ENCODE results near the gene DPP4. TPM values are rescaled to one million over a fixed set of nuclear protein-coding genes. Genes with fewer than 3 reads are reported as not detected.
"Not testable (repeated sequence)": the region's sequence is repeated elsewhere in the genome, so short reads cannot be mapped to it uniquely, and the experiment has no call there.

Gene DPP4
- total RNA-seq, 1 experiment from 2014 or later: 0.53 TPM

DNA sequence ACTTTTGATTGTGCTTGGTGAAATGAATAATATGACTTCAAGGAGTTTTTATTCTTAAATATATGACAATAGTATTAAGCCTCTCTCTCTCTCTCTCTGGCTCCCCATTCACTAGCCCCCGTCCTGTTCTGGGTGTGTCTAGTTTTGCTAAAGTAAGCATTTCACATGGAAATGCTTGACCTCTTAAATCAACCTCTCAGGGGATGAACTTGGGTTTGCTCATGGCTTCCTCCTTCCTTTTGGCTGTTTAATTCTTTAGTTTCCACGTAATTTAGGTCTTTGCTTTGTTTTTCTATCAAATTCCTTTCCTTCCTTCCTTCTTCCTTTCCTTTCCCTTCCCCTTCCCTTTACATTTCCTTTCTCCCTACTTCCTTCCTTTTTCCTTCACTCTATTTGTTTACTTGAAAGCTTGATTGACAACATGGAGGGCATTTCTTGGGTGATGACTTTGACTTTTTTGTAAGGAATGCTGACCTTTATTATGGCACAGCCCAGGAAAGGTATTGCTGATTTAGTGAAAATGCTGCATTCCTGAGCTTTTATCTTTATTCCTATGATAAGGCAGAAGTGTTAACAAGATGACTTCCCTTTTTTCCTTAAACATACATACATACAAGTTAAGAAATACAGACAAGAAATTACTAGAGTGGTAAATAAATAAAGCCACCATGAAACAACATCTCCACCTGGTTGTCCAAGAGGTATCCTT is 3.6 kb downstream of the DPP4 start:
- Histone ChIP-seq H3K36me3 (no peaks in the 10 kb centered on the region), H3K27me3 (no peaks in the 10 kb centered on the region; the same call in 1 of the 2 replicates), H3K4me3 (no peak overlapping the region), H3K9me3 (no peaks in the 10 kb centered on the region)
- no peak for DNase-seq

DNA sequence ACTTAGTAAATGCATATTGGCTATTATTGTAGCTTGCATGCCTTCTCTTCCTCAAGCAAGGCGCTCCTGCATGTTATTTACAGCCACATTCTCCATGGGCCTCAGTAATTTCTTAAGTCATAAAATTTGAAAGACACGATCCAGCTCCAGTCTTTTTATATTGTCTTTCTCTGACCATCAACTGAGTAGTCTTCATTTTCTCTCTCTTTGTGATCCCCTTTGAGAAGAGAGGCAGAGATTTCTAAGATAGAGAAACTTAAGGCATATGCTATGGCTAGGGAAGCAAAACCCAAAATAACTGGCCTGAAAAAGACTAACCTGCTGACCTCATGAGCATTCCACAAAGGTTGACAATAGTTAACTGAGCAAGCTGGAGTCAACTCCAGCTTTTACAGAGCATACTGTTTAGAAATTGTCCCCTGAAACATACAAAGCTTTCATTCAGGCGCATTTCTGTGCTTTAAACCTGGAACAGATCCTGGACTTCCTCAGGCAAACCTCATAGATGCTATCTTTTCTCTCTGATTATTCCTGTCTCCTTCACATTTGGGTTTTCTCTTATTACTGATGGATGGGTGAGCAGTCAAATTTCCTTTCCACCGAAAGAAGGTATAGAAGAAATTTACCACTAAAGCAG is 4.6 kb downstream of the DPP4 start:
- DNase-seq: no peak
- H3K9me3 ChIP-seq: no peaks in the 10 kb centered on the region
- H3K27me3 ChIP-seq: no peaks in the 10 kb centered on the region; the same call in 1 of the 2 replicates
- H3K36me3 ChIP-seq: no peaks in the 10 kb centered on the region
- H3K4me3 ChIP-seq: no peak overlapping the region

DNA sequence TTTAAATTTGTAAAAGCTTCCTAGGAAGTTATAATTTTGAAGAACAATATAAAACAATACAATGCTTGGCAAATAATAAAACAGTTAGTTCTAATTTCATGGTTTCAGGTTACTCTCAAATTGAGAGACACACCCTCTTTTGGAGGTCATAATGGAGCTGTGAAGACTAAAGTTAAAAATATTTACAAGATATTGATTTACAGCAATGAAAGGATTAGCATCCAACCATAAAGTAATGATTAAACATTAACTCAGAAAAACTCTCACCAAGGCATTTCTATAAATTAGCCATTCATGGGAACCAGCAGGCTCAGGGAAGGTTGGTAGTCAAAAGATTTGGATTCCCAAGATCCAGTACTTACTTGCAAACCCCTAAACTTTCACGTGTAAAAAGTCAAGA is 6.4 kb downstream of the DPP4 start:
- DNase-seq: no peak
- H3K4me3 ChIP-seq: no peak overlapping the region
- no peaks in the 10 kb centered on the region; the same call in 1 of the 2 replicates for H3K27me3 ChIP-seq
- no peaks in the 10 kb centered on the region for H3K36me3 ChIP-seq
- no peaks in the 10 kb centered on the region for H3K9me3 ChIP-seq

DNA sequence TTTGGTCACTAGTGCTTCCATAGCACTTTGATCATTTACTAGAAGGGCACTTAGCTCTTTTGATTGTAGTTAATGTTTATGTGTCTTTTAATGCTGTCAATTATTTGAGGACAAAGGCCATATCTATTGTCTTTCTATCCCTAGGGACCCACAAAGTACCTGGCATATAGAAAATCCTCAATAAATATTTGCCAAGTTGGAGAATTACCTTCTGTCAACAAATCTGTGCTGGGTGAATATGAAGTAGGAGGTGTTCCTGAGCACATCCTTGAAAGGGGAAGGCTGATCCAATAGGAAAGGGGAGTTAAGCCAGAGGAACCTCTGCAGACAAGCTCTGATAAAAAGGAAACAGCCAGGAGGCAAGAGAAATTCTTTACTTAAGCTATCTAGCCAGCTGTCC is 8.2 kb downstream of the DPP4 start:
- no peaks in the 10 kb centered on the region for H3K9me3 ChIP-seq
- no peak overlapping the region for H3K4me3 ChIP-seq
- no peak for DNase-seq
- no peaks in the 10 kb centered on the region for H3K36me3 ChIP-seq
- no peaks in the 10 kb centered on the region; the same call in 1 of the 2 replicates for H3K27me3 ChIP-seq

DNA sequence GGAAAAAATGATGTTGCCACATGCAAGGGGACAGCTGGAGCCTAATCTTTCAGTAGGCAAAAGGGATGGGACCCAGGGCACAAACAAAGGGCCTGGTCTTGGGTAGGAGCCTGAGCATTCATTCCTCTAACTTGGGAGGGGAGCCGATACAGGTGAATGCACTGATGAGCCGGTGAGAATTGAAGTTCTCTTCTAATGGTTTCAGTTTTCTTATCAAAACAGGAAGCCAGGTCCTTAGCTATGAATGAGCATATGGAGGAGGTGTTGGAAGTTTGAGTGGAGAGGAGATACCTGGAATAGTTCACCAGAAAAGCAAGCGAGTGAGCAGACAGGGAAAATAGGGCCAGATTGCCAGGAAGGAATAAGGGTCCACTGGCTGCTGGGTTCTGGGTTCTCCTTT is 10.1 kb downstream of the DPP4 start:
- H3K27me3 ChIP-seq: no peaks in the 10 kb centered on the region
- no peak for DNase-seq
- H3K9me3 ChIP-seq: no peaks in the 10 kb centered on the region
- H3K36me3 ChIP-seq: no peaks in the 10 kb centered on the region
- no peak overlapping the region for H3K4me3 ChIP-seq

DNA sequence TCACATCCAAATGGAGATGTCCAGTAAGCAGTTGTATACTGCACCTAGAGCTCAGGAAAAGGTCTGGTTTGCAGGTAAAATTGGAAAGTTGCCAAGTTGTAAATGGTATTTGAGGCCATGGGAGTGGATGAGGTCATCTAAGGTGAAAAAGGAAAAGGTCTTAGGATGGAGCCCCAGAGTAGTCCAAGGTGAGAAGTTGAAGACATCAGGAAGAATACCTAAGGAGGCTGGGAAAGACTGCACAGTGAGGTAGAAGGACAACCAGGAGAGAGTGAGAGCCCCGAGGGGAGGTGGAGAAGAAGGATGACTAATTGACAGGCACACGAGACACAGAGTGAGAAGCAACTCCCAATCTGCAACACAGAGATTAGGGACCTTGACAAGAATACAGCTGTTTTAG is 10.7 kb downstream of the DPP4 start:
- Histone ChIP-seq H3K4me3 (no peak overlapping the region), H3K9me3 (no peaks in the 10 kb centered on the region), H3K36me3 (no peaks in the 10 kb centered on the region), H3K27me3 (no peaks in the 10 kb centered on the region)
- no peak for DNase-seq

DNA sequence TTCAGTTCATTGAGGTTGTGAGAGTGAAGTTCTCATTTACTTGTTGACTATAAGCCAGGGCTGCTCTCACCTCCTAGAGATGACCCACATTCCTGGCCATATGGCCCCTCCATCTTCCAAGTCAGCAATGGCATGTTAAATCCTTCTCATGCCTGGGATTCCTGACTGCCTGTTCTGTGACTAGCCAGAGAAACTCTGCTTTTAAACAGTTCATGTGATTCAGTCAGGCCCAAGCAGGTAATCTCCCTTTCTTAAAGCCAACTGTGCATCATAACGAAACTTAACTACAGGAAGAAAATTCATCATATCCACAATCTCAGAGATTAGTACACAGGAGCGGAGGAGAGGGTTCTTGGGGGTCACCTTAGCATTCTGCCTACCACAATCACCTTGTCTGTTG is 11.5 kb downstream of the DPP4 start:
- no peaks in the 10 kb centered on the region for H3K27me3 ChIP-seq
- no peak overlapping the region for H3K4me3 ChIP-seq
- no peaks in the 10 kb centered on the region for H3K36me3 ChIP-seq
- DNase-seq: no peak
- peaks cover 3% of the 10 kb centered on the region; the same call in 1 of the 2 replicates for H3K9me3 ChIP-seq

DNA sequence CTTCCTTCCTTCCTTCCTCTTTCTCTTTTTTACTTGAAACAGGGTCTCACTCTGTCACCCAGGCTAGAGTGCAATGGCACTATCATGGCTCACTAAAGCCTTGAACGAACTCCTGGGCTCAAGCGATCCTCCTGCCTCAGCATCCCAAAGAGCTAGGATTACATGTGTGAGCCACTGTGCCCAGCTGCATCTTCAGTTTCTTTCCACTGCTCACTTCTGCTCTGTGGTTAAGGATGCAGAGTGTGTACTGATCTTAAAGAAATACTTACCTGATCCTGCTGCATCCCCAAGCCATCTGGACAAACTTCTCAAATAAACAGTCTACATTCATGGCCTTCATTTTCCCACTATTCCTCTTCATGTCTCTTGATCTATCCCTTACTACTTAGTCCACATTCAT is 13.0 kb downstream of the DPP4 start:
- H3K27me3 ChIP-seq: no peaks in the 10 kb centered on the region
- peaks cover 19% of the 10 kb centered on the region for H3K9me3 ChIP-seq
- H3K4me3 ChIP-seq: no peak overlapping the region
- no peaks in the 10 kb centered on the region for H3K36me3 ChIP-seq
- no peak for DNase-seq

DNA sequence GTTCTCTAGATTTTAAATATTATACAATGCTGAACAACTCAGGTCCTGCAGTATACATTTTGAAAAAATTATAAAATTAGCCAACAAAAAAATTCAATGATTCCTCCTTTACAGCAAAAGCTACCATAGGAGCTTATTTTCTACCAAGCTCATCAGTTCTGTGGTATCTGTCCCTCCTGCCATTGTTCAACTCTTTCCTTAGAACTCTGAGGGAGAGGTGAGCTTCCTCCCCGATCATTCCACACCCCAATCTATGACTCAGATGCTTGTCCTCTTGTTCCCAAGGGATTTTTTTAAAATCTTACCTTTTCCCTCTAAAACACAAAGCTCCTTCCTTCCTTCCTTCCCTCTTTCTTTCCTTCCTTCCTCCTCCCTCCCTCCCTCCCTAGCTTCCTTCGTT is 13.5 kb downstream of the DPP4 start:
- Histone ChIP-seq H3K9me3 (peaks cover 19% of the 10 kb centered on the region), H3K4me3 (no peak overlapping the region), H3K36me3 (no peaks in the 10 kb centered on the region), H3K27me3 (no peaks in the 10 kb centered on the region)
- DNase-seq: no peak

DNA sequence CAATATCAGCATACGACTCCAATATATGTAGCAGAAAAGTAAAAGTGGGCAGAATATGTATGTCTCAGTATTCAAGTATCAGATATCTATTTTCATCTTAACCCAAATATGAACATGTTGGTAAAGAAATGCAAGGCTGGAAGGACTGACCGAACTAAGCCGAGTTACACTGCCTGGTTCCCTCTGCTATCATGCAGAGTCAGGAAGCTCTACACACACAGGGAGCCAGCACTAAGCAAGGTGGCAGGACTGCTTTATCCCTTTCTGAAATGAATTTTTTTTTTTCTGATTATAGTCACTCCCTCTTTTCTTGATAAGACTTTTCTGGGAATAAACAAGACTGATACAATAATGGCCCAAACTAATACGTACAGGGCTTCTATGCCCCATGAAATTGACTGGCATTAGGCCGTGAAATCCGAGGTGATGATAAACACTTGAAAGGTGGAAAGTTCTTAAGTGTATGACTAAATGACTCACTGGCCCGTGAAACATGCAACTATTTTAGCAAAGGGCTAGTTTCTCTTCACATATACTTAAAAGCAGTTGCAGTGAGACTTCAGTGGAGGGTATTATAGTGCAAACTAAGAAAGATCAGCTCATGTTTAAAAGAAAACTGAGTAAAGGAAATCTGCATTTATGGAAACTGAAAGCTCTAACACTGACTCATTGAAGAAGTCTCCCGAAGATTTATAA is 14.9 kb downstream of the DPP4 start:
- no peaks in the 10 kb centered on the region for H3K36me3 ChIP-seq
- DNase-seq: no peak
- peaks cover 22% of the 10 kb centered on the region for H3K9me3 ChIP-seq
- no peaks in the 10 kb centered on the region for H3K27me3 ChIP-seq
- no peak overlapping the region for H3K4me3 ChIP-seq

DNA sequence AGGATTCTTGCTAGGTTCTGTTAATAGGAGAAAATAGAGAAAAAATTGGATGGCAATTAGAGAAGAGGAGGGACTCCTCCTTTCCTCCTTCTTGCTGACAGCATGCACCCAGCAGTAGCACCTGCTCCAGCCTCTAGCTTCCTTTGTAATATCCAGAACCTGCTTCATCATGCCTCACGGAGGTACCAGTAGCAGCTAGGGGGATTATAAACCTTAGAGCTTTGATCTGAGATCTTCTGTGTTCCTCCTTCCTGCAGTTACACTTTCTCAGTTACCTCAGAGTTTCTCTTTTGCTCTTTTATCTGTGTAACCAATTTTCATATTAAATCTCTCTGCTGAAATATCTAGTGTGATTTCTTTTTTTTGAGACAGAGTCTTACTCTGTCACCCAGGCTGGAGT is 16.6 kb downstream of the DPP4 start:
- no peak for DNase-seq
- no peaks in the 10 kb centered on the region for H3K27me3 ChIP-seq
- H3K36me3 ChIP-seq: no peaks in the 10 kb centered on the region
- H3K4me3 ChIP-seq: no peak overlapping the region
- H3K9me3 ChIP-seq: peaks cover 22% of the 10 kb centered on the region

DNA sequence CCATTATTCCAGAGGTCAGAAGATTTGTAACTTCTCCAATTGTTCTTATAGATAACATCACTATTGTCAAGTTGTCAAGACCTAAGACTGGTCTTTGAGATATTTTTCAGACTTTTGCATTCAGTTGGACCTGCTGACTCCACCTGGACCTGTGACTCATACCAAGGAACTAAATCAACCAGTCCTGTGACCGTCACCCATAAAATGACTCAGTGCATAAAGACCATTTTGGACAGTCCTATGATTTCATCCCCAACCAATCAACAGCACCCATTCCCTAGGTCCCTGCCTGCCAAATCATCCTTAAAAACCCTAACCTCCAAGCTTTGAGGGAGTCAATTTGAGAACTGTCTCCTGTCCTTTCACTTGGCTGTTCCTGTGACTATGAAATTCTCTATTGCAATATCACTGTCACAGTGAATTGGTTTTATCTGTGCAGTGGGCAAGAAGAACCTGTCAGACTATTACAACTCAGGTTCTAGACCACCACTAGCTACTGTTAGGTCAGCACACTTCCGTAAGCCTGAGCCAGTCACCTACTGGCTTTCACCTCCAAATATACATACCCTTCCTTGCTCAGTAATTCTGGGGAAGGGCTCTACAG is 17.1 kb downstream of the DPP4 start:
- Histone ChIP-seq H3K4me3 (no peak overlapping the region), H3K27me3 (no peaks in the 10 kb centered on the region), H3K36me3 (no peaks in the 10 kb centered on the region), H3K9me3 (peaks cover 22% of the 10 kb centered on the region)
- DNase-seq: no peak

DNA sequence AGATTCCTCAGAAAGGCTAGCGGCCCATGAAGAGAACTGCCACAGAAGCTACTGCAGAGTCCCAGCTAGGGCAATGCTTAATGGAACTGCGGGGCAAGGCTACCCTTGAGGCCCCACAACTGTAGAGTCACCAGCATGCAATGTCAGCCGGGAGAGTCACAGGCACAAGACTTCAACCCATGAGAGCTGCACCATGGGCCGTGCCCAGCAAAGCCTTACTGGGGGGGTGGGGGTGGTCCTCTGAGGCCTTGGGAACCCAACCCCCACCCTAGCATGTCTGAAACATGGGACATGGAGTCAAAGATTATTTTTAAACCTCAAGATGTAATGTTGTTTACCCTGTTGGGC is 20.2 kb downstream of the DPP4 start:
- no peak for DNase-seq
- no peak overlapping the region for H3K4me3 ChIP-seq
- H3K27me3 ChIP-seq: no peaks in the 10 kb centered on the region
- no peaks in the 10 kb centered on the region for H3K36me3 ChIP-seq
- H3K9me3 ChIP-seq: peaks cover 22% of the 10 kb centered on the region

DNA sequence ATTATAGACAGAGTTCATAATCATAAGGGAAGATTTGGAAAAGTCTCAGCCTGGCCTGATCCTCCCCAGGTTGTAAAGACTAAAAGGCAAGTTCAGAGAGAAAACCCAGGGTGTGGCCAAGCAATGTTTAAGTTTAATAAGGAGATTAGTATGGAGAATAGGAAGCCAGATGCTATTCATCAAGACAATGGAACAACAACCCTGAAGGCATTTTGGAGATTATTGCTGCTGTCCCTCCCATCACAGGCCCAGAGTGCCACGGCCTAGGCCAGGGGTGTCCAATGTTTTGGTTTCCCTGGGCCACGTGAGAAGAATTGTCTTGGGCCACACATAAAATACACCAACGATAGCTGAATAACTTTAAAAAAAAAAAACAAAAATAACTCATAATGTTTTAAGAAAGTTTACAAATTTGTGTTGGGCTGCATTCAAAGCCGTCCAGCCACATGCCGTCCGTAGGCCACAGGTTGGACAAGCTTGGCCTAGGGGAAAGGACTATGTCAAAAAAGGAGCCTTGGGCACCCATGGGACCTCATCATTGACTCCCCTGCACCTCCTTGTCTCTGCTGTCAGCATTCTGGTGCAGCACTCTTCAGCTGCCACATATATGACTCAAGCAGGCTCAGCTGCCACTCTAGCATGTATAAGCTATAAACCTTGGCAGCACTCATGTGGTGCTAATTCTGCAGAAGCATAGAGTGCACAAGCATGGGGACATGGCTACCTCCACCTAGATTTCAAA is 20.8 kb downstream of the DPP4 start:
- Histone ChIP-seq H3K27me3 (no peaks in the 10 kb centered on the region), H3K9me3 (peaks cover 22% of the 10 kb centered on the region), H3K36me3 (no peaks in the 10 kb centered on the region), H3K4me3 (no peak overlapping the region)
- no peak for DNase-seq

DNA sequence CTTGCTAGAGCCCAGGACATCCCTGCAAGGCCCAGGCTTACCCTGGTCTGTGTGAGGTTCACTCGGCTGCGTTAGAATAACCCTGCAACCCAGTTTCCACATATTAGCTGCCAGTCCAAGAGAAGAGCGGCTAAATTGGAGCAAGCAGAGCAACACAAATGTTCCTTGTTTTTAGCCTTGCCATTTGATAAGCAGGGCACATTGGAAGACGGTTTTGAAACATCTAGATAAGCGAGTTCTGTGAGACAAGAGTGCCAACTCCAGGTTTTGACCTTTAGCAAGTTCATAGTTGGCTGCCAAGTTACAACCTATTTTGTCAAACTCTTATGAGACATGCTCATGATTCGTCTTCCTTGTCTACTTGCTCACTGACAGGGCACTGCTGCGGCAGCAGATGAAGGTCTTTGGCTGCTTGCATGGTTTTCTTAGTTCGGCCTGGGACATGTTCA is 23.5 kb downstream of the DPP4 start:
- Histone ChIP-seq H3K36me3 (no peaks in the 10 kb centered on the region), H3K9me3 (peaks cover 3% of the 10 kb centered on the region; the same call in 1 of the 2 replicates), H3K4me3 (no peak overlapping the region), H3K27me3 (no peaks in the 10 kb centered on the region)
- no peak for DNase-seq

DNA sequence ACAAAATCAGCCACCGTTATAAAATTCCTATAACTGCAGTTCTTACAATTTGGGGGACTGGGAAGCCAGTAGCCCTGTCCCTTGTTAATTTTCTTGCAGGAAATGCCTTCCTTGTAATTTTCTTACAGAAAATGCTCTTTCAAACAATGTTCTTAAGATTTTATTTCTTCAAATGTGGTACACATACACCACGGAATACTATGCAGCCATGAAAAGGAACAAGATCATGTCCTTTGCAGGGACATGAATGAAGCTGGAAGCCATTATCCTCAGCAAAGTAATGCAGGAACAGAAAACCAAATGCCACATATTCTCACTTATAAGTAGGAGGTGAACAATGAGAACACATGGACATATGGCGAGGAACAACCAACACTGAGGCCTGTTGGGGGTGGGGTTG is 24.9 kb downstream of the DPP4 start:
- not testable (repeated sequence) for H3K4me3 ChIP-seq

DNA sequence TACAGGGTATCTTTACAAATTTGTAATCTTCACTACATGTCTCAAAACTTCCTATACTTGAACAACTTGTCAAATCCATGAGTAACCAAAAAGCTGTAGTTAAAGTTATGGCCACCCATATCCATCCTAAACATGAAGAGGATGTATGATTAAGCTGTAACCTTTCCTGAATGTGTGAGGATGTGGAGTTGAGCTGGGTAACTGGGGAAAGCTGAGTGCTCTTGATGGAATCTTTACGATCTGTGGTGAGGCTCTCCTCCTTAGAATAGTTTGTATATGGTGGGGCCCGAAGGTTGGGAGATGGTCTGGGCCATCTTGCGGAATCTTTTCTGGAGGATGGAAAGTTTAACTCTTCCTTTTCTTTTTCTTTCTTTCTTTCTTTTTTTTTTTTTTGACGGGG is 29.4 kb downstream of the DPP4 start:
- Histone ChIP-seq H3K9me3 (no peaks in the 10 kb centered on the region), H3K36me3 (no peaks in the 10 kb centered on the region), H3K27me3 (no peaks in the 10 kb centered on the region), H3K4me3 (no peak overlapping the region)
- no peak for DNase-seq

More for the DNA sequence above, 24.9 kb downstream of the DPP4 start:
- not testable (repeated sequence) for H3K36me3 ChIP-seq, DNase-seq, H3K27me3 ChIP-seq, H3K9me3 ChIP-seq
